T-helper 2 cell treated with Interferon-gamma antibody and Interleukin-4, amounts not matched to agents 5 μg/mL and 100 μg/mL, for 36 hours (primary cell): ENCODE results near the gene STRN.

Source experiments
- DNase-seq: peaks from one replicate; pipeline ENCODE4 v3.0.0; 2021; ENCODE audit warnings: low spot score
- H3K27ac Mint-ChIP-seq: one replicate; pipeline ENCODE4 v1.8.0; 2021; ENCODE audit warnings: mild to moderate bottlenecking, mixed read lengths
- H3K27me3 Mint-ChIP-seq: one replicate; pipeline ENCODE4 v1.8.0; 2021; ENCODE audit warnings: low read depth, mixed read lengths
- H3K36me3 Mint-ChIP-seq: one replicate; pipeline ENCODE4 v1.8.0; 2021; ENCODE audit warnings: low read depth, mixed read lengths
- H3K4me1 Mint-ChIP-seq: one replicate; pipeline ENCODE4 v1.8.0; 2021; ENCODE audit warnings: low read depth, mixed read lengths
- H3K4me3 Mint-ChIP-seq: one replicate; pipeline ENCODE4 v1.8.0; 2022; ENCODE audit warnings: mild to moderate bottlenecking, moderate library complexity, mixed read lengths
- H3K9me3 Mint-ChIP-seq: one replicate; pipeline ENCODE4 v1.8.0; 2021; ENCODE audit warnings: mixed read lengths

Gene STRN

GRCh38 chr2:36976065-36976464, 9.7 kb upstream of the STRN start:
- DNase-seq: no peak
- peaks cover 18% of the 10 kb centered on the region for H3K36me3 Mint-ChIP-seq
- H3K27me3 Mint-ChIP-seq: peaks cover 7% of the 10 kb centered on the region
- no peak overlapping the region for H3K4me3 Mint-ChIP-seq
- peaks cover 7% of the 10 kb centered on the region for H3K9me3 Mint-ChIP-seq
- H3K27ac Mint-ChIP-seq: no peak overlapping the region
- no peaks in the 10 kb centered on the region for H3K4me1 Mint-ChIP-seq

GRCh38 chr2:36975306-36975705, 9.0 kb upstream of the STRN start:
- H3K27me3 Mint-ChIP-seq: peaks cover 7% of the 10 kb centered on the region
- no peak for DNase-seq
- H3K4me3 Mint-ChIP-seq: no peak overlapping the region
- H3K9me3 Mint-ChIP-seq: peaks cover 7% of the 10 kb centered on the region
- H3K27ac Mint-ChIP-seq: no peak overlapping the region
- H3K4me1 Mint-ChIP-seq: no peaks in the 10 kb centered on the region
- H3K36me3 Mint-ChIP-seq: peaks cover 16% of the 10 kb centered on the region

GRCh38 chr2:36973320-36973719, 7.0 kb upstream of the STRN start:
- Mint-ChIP-seq H3K36me3 (peaks cover 5% of the 10 kb centered on the region), H3K27ac (no peak overlapping the region), H3K4me1 (peaks cover 5% of the 10 kb centered on the region), H3K27me3 (peaks cover 7% of the 10 kb centered on the region), H3K9me3 (peaks cover 5% of the 10 kb centered on the region), H3K4me3 (no peak overlapping the region)
- no peak for DNase-seq

DNA sequence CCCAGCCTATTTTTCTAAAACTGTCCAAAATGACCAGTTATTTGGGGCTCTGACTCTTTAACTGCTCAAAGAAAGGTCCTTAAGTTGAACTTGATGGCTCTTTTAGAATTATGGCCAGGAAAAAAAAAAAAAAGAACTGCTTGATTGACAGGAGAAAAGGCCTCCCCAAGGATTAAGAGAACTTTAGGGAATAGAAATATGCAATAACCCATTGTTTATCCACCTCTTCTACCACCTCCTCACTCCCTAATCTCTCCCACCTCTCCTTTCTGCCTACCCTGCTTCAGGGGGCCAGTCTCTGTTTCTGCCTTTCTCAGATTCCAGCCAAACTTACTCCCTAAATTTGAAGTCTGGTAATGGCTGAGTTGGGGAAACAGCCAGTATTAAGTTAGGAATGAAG, 5.7 kb upstream of the STRN start:
- H3K27me3 Mint-ChIP-seq: peaks cover 7% of the 10 kb centered on the region

GRCh38 chr2:36967236-36967876, 1.0 kb upstream of the STRN start:
- Mint-ChIP-seq H3K36me3 (peaks cover 8% of the 10 kb centered on the region), H3K9me3 (no peaks in the 10 kb centered on the region), H3K4me1 (peaks cover 42% of the 10 kb centered on the region), H3K27ac (peak overlapping the region; percentile 97), H3K4me3 (peak overlapping the region; percentile 94), H3K27me3 (peaks cover 2% of the 10 kb centered on the region)
- no peak for DNase-seq

More for the DNA sequence above, 5.7 kb upstream of the STRN start:
- H3K27ac Mint-ChIP-seq: no peak overlapping the region
- H3K9me3 Mint-ChIP-seq: no peaks in the 10 kb centered on the region
- H3K36me3 Mint-ChIP-seq: no peaks in the 10 kb centered on the region
- no peak for DNase-seq
- no peak overlapping the region for H3K4me3 Mint-ChIP-seq
- H3K4me1 Mint-ChIP-seq: peaks cover 18% of the 10 kb centered on the region

DNA sequence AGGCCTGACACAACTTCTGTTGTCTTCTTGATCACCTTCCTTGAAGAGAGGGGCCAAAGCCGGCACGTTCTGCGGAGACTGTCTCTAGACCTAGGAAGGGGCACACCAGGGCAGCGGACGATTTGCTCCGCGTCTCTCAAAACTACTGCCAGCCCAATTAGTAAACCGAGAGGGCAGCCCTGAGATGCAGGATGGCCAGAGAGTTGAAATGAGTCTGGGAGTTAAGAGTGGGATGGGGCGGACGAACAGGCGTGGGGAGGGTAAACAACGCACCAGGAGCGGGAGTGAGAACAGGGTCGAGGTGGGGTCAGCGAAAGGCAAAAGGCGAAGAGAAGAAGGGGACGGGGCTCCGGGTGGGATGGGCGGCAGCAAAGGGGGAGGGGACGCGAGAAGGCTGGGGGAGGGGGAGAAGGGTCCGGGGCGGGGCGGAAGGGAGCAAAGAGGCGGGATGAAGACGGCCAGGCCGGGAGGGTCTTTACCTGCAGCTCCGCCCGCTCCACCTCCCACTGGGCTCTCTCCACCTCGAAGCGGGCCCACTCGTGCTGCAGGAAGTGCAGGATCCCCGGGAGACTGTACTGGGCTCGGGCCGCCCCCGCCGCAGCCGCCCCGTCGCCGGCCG, 476 bp downstream of the STRN start:
- Mint-ChIP-seq H3K27me3 (no peaks in the 10 kb centered on the region), H3K4me3 (peak overlapping the region; percentile 97), H3K27ac (peak overlapping the region; percentile 94), H3K36me3 (peaks cover 15% of the 10 kb centered on the region), H3K9me3 (no peaks in the 10 kb centered on the region), H3K4me1 (peaks cover 48% of the 10 kb centered on the region)
- peak; percentile 15 for DNase-seq

- H3K27ac Mint-ChIP-seq: peak overlapping the region; percentile 94
Measured at GRCh38 chr2:36965206-36965605, 1.1 kb downstream of the STRN start.

DNA sequence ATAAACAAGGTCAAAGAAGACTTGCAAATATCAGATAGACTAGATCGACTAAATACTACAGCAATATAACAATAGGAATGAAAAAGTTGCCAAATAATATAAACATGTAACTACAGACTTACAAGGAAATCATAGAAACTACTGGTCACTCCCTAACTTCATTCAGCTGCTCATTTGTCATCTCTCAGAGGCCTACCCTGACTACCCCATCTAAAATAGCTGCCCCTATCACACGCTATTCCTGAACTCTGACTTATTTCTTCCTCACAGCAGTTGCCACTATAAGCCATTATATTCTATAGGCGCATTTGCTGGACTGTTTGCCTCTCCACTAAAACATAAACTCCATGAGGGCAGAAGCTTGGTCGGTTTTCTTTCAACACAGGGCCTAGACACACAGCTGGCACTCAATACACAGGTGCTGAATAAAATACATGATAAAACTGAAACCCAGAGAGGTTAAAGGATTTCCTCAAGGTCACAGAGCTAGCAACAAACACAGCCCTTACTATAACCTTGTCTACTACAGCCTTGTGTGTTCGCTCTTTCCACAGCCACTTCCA, 1.8 kb downstream of the STRN start:
- Mint-ChIP-seq H3K27me3 (no peaks in the 10 kb centered on the region), H3K9me3 (no peaks in the 10 kb centered on the region), H3K4me3 (peak overlapping the region; percentile 97), H3K36me3 (peaks cover 15% of the 10 kb centered on the region), H3K4me1 (peaks cover 55% of the 10 kb centered on the region), H3K27ac (peak overlapping the region; percentile 1)
- DNase-seq: no peak

More at GRCh38 chr2:36965206-36965605, 1.1 kb downstream of the STRN start:
- Mint-ChIP-seq H3K4me1 (peaks cover 48% of the 10 kb centered on the region), H3K36me3 (peaks cover 15% of the 10 kb centered on the region), H3K9me3 (no peaks in the 10 kb centered on the region), H3K4me3 (peak overlapping the region; percentile 97), H3K27me3 (no peaks in the 10 kb centered on the region)
- DNase-seq: no peak

- Mint-ChIP-seq H3K9me3 (no peaks in the 10 kb centered on the region), H3K27me3 (no peaks in the 10 kb centered on the region), H3K36me3 (peaks cover 15% of the 10 kb centered on the region), H3K27ac (no peak overlapping the region), H3K4me3 (peak overlapping the region; percentile 10), H3K4me1 (peaks cover 63% of the 10 kb centered on the region)
- no peak for DNase-seq
Measured at GRCh38 chr2:36963734-36964133, 2.6 kb downstream of the STRN start.

GRCh38 chr2:36963106-36963505, 3.2 kb downstream of the STRN start:
- no peaks in the 10 kb centered on the region for H3K9me3 Mint-ChIP-seq
- H3K4me1 Mint-ChIP-seq: peaks cover 63% of the 10 kb centered on the region
- no peak overlapping the region for H3K4me3 Mint-ChIP-seq
- peaks cover 19% of the 10 kb centered on the region for H3K36me3 Mint-ChIP-seq
- DNase-seq: no peak
- no peaks in the 10 kb centered on the region for H3K27me3 Mint-ChIP-seq
- no peak overlapping the region for H3K27ac Mint-ChIP-seq

- Mint-ChIP-seq H3K36me3 (peaks cover 20% of the 10 kb centered on the region), H3K27me3 (no peaks in the 10 kb centered on the region), H3K4me1 (peaks cover 49% of the 10 kb centered on the region), H3K27ac (peak overlapping the region; percentile 41), H3K9me3 (no peaks in the 10 kb centered on the region), H3K4me3 (no peak overlapping the region)
- DNase-seq: no peak
Measured at GRCh38 chr2:36960773-36961172, 5.6 kb downstream of the STRN start.

DNA sequence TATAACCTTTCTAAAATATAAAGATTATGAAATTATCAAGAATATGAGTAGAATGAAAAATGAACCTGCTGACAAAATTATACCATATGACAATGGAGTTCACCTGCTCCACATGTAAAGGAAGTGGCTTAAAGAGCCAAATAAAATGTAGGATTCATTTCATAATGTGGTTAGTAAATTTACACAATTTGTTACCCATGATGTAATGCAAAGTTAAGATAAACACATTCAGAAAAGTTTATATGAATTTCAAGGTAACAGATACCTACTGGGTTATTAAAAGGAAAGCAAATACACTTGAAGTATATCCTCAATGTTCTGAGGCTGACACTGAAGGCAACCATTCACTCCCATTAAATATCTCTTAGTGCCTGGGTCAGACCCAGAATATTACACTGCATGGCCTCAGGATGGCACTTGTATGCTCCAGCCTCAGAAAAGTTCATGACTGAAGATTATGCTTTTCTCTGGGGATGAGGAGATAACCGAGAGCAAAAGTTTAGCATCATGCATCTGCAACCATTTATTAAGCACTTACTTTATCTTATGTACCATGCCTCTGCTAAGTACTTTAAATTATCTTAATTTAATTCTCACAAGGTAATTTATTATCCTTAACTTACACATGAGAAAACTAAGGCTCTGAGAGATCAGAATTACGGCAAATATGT, 6.2 kb downstream of the STRN start:
- peaks cover 47% of the 10 kb centered on the region for H3K4me1 Mint-ChIP-seq
- no peak overlapping the region for H3K27ac Mint-ChIP-seq

GRCh38 chr2:36954977-36955607, 11.2 kb downstream of the STRN start:
- Mint-ChIP-seq H3K36me3 (peaks cover 8% of the 10 kb centered on the region), H3K9me3 (no peaks in the 10 kb centered on the region), H3K4me3 (no peak overlapping the region), H3K27ac (no peak overlapping the region), H3K4me1 (peaks cover 31% of the 10 kb centered on the region), H3K27me3 (no peaks in the 10 kb centered on the region)
- no peak for DNase-seq

More for the DNA sequence above, 6.2 kb downstream of the STRN start:
- H3K27me3 Mint-ChIP-seq: no peaks in the 10 kb centered on the region
- no peaks in the 10 kb centered on the region for H3K9me3 Mint-ChIP-seq
- H3K36me3 Mint-ChIP-seq: peaks cover 20% of the 10 kb centered on the region
- no peak overlapping the region for H3K4me3 Mint-ChIP-seq
- DNase-seq: no peak

GRCh38 chr2:36952748-36953197, 13.6 kb downstream of the STRN start:
- Mint-ChIP-seq H3K4me1 (peaks cover 21% of the 10 kb centered on the region), H3K4me3 (no peak overlapping the region), H3K9me3 (no peaks in the 10 kb centered on the region), H3K27me3 (no peaks in the 10 kb centered on the region), H3K27ac (no peak overlapping the region), H3K36me3 (peaks cover 2% of the 10 kb centered on the region)
- no peak for DNase-seq
